ENCODE results near the gene OR2G3.

- TF ChIP-seq NR2F2 (IDR thresholded peaks at IDR 0.05; ENCODE audit: borderline replicate concordance, low read depth) (no peak), ZNF281 (CRISPR knock-in tag; IDR thresholded peaks at IDR 0.05; ENCODE audit: borderline replicate concordance) (no peak), ZNF75D (CRISPR knock-in tag; IDR thresholded peaks at IDR 0.05; ENCODE audit: borderline replicate concordance) (no peak), CTCF (CRISPR knock-in tag; IDR thresholded peaks at IDR 0.05) (no peak), ZFY (CRISPR knock-in tag; IDR thresholded peaks at IDR 0.05) (no peak)
Observed at GRCh38 chr1:247574236-247574635, 31.1 kb upstream of the OR2G3 start.
